Nephron (organoid): ENCODE results near the gene NPR3.

Experiments
- H3K27ac Mint-ChIP-seq, 3 experiments: 2 replicates each; pipeline ENCODE4 v1.8.0; 2020; ENCODE audit warnings: mixed read lengths in 3 of 3, mild to moderate bottlenecking in 2 of 3, moderate library complexity in 1 of 3
- H3K27me3 Mint-ChIP-seq: 2 replicates; pipeline ENCODE4 v1.8.0; 2021; ENCODE audit warnings: low read depth, mild to moderate bottlenecking, moderate library complexity, mixed read lengths
- H3K36me3 Mint-ChIP-seq: 2 replicates; pipeline ENCODE4 v1.8.0; 2020; ENCODE audit warnings: low read depth, mixed read lengths
- H3K4me1 Mint-ChIP-seq: 2 replicates; pipeline ENCODE4 v1.8.0; 2020; ENCODE audit warnings: mixed read lengths
- H3K4me3 Mint-ChIP-seq, 3 experiments: 2 replicates each; pipeline ENCODE4 v1.8.0; 2020; ENCODE audit warnings: mild to moderate bottlenecking in 3 of 3, mixed read lengths in 3 of 3, moderate library complexity in 2 of 3
- H3K9me3 Mint-ChIP-seq: 2 replicates; pipeline ENCODE4 v1.8.0; 2020; ENCODE audit warnings: mixed read lengths
- TF ChIP-seq, protein P1 (sequence below), 3 experiments: fragments of 200-600 bp; sonication (generic); IDR thresholded peaks; one replicate each; pipeline ENCODE4 v1.5.0; 2021; ENCODE audit warnings: antibody characterized with exemption in 3 of 3; ENCODE audit not compliant: unreplicated experiment in 3 of 3

NPR3 gene

DNA sequence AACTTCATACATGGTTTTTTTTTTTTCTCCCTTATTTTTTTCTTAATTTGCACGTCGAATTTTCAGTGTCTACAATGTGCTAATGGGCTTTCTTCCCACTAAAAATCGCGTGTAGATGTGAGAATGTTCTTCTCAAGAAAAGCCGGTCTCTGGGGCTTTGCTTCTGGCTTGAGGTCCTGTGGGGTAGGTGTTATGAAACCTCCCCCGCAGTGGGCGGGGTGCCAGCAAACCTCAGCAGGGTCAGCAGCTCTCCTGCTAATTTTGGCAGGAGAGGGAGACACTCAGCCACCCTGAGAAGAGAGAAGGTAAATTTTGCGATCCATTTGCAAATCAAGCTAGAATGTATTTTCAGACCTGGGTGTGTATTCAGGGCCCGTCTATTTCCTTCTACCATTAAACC, 59.9 kb downstream of the NPR3 start:
- Mint-ChIP-seq H3K36me3 (no peaks in the 10 kb centered on the region), H3K9me3 (peaks cover 3% of the 10 kb centered on the region), H3K4me3 (no peak overlapping the region), H3K4me1 (peaks cover 6% of the 10 kb centered on the region), H3K27me3 (no peaks in the 10 kb centered on the region), H3K27ac (no peak overlapping the region)
- TF ChIP-seq, protein P1, sequence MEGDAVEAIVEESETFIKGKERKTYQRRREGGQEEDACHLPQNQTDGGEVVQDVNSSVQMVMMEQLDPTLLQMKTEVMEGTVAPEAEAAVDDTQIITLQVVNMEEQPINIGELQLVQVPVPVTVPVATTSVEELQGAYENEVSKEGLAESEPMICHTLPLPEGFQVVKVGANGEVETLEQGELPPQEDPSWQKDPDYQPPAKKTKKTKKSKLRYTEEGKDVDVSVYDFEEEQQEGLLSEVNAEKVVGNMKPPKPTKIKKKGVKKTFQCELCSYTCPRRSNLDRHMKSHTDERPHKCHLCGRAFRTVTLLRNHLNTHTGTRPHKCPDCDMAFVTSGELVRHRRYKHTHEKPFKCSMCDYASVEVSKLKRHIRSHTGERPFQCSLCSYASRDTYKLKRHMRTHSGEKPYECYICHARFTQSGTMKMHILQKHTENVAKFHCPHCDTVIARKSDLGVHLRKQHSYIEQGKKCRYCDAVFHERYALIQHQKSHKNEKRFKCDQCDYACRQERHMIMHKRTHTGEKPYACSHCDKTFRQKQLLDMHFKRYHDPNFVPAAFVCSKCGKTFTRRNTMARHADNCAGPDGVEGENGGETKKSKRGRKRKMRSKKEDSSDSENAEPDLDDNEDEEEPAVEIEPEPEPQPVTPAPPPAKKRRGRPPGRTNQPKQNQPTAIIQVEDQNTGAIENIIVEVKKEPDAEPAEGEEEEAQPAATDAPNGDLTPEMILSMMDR (IDR thresholded peaks at IDR 0.05; ENCODE audit: unreplicated experiment in 3 of 3), result no peak

DNA sequence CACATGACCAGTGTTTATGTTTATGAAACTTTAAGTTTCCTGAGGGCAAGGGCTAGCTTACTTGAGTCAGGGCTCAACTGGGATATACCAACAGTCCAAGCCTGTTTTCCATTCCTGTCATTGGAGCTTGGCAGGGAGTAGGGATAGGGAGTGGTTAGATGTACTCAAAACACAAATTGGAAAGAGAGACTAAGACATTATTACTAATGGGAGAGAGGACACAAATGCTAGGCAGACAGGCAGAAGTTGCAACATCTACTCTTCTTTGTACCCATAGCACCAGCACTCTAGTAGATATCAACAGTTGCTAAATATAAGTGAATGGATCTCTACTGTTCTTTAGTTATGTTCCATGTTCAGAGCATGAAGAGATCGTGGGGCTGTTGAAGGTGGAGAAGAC, 62.8 kb downstream of the NPR3 start:
- peaks cover 6% of the 10 kb centered on the region for H3K4me1 Mint-ChIP-seq
- H3K27ac Mint-ChIP-seq, result no peak overlapping the region
- no peak overlapping the region for H3K4me3 Mint-ChIP-seq
- TF ChIP-seq, protein P1 (IDR thresholded peaks at IDR 0.05; ENCODE audit: unreplicated experiment in 3 of 3), result no peak
- no peaks in the 10 kb centered on the region for H3K36me3 Mint-ChIP-seq
- no peaks in the 10 kb centered on the region for H3K27me3 Mint-ChIP-seq
- H3K9me3 Mint-ChIP-seq, result peaks cover 3% of the 10 kb centered on the region

DNA sequence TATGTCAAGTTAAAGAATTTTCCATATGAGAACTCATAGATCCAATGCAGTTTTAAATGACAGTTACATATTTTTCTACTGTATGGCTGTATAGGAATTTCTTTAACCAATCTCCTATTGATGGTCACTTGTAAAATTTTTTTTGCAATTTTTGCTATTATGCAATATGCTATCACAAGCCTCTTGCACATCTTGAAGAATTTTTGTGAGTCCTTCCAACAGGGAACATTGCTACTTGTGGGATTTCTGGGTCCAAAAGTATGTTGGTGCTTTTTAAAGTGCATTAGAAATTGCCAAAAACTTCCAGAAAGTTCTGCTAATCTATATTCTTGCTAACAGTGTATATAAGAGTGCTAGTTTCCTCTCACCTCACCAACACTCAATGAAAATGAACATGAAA, 65.1 kb downstream of the NPR3 start:
- H3K4me3 Mint-ChIP-seq, result no peak overlapping the region
- peaks cover 3% of the 10 kb centered on the region for H3K27me3 Mint-ChIP-seq
- H3K36me3 Mint-ChIP-seq, result no peaks in the 10 kb centered on the region
- no peaks in the 10 kb centered on the region for H3K4me1 Mint-ChIP-seq
- H3K27ac Mint-ChIP-seq, result no peak overlapping the region
- TF ChIP-seq, protein P1 (IDR thresholded peaks at IDR 0.05; ENCODE audit: unreplicated experiment in 3 of 3), result no peak
- no peaks in the 10 kb centered on the region for H3K9me3 Mint-ChIP-seq

- Mint-ChIP-seq H3K9me3 (no peaks in the 10 kb centered on the region), H3K27me3 (peaks cover 3% of the 10 kb centered on the region), H3K36me3 (no peaks in the 10 kb centered on the region), H3K27ac (no peak overlapping the region), H3K4me1 (no peaks in the 10 kb centered on the region), H3K4me3 (no peak overlapping the region)
- TF ChIP-seq, protein P1 (IDR thresholded peaks at IDR 0.05; ENCODE audit: unreplicated experiment in 3 of 3), result no peak
Measured at GRCh38 chr5:32777222-32777621, 66.1 kb downstream of the NPR3 start.

GRCh38 chr5:32777733-32778132, 66.6 kb downstream of the NPR3 start:
- H3K9me3 Mint-ChIP-seq, result no peaks in the 10 kb centered on the region
- H3K4me3 Mint-ChIP-seq, result no peak overlapping the region
- H3K4me1 Mint-ChIP-seq, result no peaks in the 10 kb centered on the region
- no peaks in the 10 kb centered on the region for H3K36me3 Mint-ChIP-seq
- TF ChIP-seq, protein P1 (IDR thresholded peaks at IDR 0.05; ENCODE audit: unreplicated experiment in 3 of 3), result no peak
- H3K27me3 Mint-ChIP-seq, result peaks cover 3% of the 10 kb centered on the region
- no peak overlapping the region for H3K27ac Mint-ChIP-seq

- TF ChIP-seq, protein P1 (IDR thresholded peaks at IDR 0.05; ENCODE audit: unreplicated experiment in 3 of 3), result no peak
- no peak overlapping the region for H3K27ac Mint-ChIP-seq
- no peaks in the 10 kb centered on the region for H3K36me3 Mint-ChIP-seq
- no peaks in the 10 kb centered on the region for H3K9me3 Mint-ChIP-seq
- H3K27me3 Mint-ChIP-seq, result peaks cover 3% of the 10 kb centered on the region
- H3K4me3 Mint-ChIP-seq, result no peak overlapping the region
- H3K4me1 Mint-ChIP-seq, result no peaks in the 10 kb centered on the region
Measured at GRCh38 chr5:32778403-32778802, 67.3 kb downstream of the NPR3 start.
